H1 (cell line): ENCODE results near the gene SLC37A1. TPM values are rescaled to one million over a fixed set of nuclear protein-coding genes. Genes with fewer than 3 reads are reported as not detected.

Source experiments
- CEBPB ChIP-seq: IDR thresholded peaks from 2 replicates; pipeline ENCODE4 v1.6.1; 2012; ENCODE audit warnings: low read depth, low read length
- RAD21 ChIP-seq, 2 experiments: IDR thresholded peaks in 1 of 2; conservative IDR thresholded peaks in 1 of 2; 2 replicates each; pipeline ENCODE4 v1.6.1; 2011; ENCODE audit warnings: low read depth in 2 of 2, low read length in 2 of 2, improper control_type of control experiment in 1 of 2, inconsistent platforms in 1 of 2, mild to moderate bottlenecking in 1 of 2, moderate library complexity in 1 of 2
- SAP30 ChIP-seq: fragments of 300-600 bp; sonication (generic); IDR thresholded peaks from 2 replicates; pipeline ENCODE4 v1.7.1; 2012; ENCODE audit warnings: low read length, moderate library complexity, mild to moderate bottlenecking, inconsistent platforms; ENCODE audit not compliant: insufficient read depth, insufficient replicate concordance
- polyA plus RNA-seq, 7 experiments: library from polyadenylated mRNA; depleted of rRNA in 3 of 7; stranded (reverse) in 5 of 7; unstranded in 2 of 7; fragments of >200 nt in 5 of 7; fragments of 200-250 nt in 2 of 7; gene quantifications; 1 replicate in 5 of 7; 2 replicates in 1 of 7; 4 replicates in 1 of 7; pipeline versions ENCODE4 v1.2.1 to v1.2.3, GENCODE V29; 2011 to 2013; ENCODE audit warnings: missing spikeins in 2 of 7, mixed read lengths in 2 of 7
- total RNA-seq: library from RNA; stranded (reverse); fragmentation: NEBNext Ultra II Directional; extraction: Animal tissue kit (Norgen Biotek cat#: 25700); gene quantifications from 2 replicates; pipeline ENCODE4 v1.2.1, GENCODE V29; 2021

The SLC37A1 gene
- total and polyA plus RNA-seq, 2 of the 8 experiments (the other 6 are each of a cell fraction or from before 2014, with no cell fraction given): 15.6 to 30.9 TPM

DNA sequence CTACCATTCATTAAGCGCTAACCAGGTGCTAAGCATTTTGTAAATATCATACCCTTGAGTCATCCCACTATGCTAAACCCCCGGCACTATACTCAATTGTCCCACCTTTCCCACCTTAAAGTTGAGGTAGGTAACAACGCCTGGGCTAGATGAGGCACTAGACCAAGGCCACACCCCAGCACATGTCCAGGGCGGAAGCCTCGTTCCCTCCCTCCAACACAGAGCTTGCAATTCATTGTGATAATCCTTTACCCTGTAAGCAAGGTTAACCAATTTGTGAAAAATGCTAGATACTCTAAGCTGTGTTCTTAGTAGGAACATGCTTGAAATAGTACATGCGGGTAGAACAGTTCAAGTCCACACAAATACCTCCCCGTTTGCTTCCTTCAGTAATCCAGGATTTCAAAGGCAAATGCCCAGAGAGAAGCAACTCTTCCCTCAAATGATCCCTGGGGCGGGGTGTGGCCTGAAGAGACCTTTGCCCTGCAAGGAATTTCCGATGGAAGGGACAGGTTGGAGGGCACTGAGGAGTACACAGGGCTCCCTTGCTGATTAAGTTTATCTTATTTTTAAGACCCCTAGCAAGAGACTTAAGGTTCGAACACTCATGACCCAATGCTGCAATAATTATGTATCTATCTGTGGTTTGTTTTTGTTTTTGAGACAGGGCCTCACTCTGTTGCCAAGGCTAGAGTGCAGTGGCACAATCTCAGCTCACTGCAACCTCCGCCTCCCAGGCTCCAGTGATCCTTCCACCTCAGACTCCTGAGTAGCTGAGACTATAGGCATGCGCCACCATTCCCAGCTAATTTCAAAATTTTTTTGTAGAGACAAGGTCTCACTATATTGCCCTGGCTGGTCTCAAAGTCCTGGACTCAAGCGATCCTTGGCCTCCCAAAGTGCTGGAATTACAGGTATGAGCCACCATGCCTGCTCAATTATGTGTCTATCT is 20.3 kb upstream of the SLC37A1 start (continued):
- TF ChIP-seq CEBPB (no peak), RAD21 (IDR thresholded peaks at IDR 0.05 in 1 of 2, conservative IDR thresholded peaks at IDR 0.05 in 1 of 2; ENCODE audit: low read depth in 2 of 2, low read length in 2 of 2) (no peak), SAP30 (no peak)
